HG03460 (cell line): ENCODE results near the gene SPRR4.
A peak's percentile ranks its signal among the peaks of the same experiment; 100 is the strongest.

Experiments used
- ATAC-seq: cut with Tn5 transposase; IDR thresholded peaks from one replicate; pipeline ENCODE4 v1.9.1; 2021; ENCODE audit not compliant: unreplicated experiment

The SPRR4 gene

GRCh38 chr1:152965853-152966252, 4.6 kb upstream of the SPRR4 start:
- no peak for ATAC-seq

GRCh38 chr1:152967201-152967600, 3.2 kb upstream of the SPRR4 start:
- no peak for ATAC-seq

GRCh38 chr1:152968248-152968647, 2.2 kb upstream of the SPRR4 start:
- peak; percentile 76 for ATAC-seq

- ATAC-seq: no peak
Measured at GRCh38 chr1:152969036-152969435, 1.4 kb upstream of the SPRR4 start.

GRCh38 chr1:152972196-152972886, 1.9 kb downstream of the SPRR4 start:
- ATAC-seq: no peak

- no peak for ATAC-seq
Measured at GRCh38 chr1:152976688-152977087, 6.2 kb downstream of the SPRR4 start.

GRCh38 chr1:152977614-152978013, 7.2 kb downstream of the SPRR4 start:
- no peak for ATAC-seq

- ATAC-seq: no peak
Measured at GRCh38 chr1:152980676-152981075, 10.2 kb downstream of the SPRR4 start.

GRCh38 chr1:152981146-152981871, 10.9 kb downstream of the SPRR4 start:
- no peak for ATAC-seq

- no peak for ATAC-seq
Measured at GRCh38 chr1:152982076-152982475, 11.6 kb downstream of the SPRR4 start.

GRCh38 chr1:152983234-152983633, 12.8 kb downstream of the SPRR4 start:
- ATAC-seq: no peak

GRCh38 chr1:152983743-152984142, 13.3 kb downstream of the SPRR4 start, which contains the start of gene SPRR1A:
SPRR1A (plus strand) TSS chr1:152984081; CDS start chr1:152985231, 1,150 bp downstream.
- no peak for ATAC-seq

GRCh38 chr1:152986578-152986977, 16.1 kb downstream of the SPRR4 start:
- no peak for ATAC-seq

- no peak for ATAC-seq
Measured at GRCh38 chr1:152993186-152993585, 22.7 kb downstream of the SPRR4 start.

GRCh38 chr1:152995842-152996241, 25.4 kb downstream of the SPRR4 start:
- no peak for ATAC-seq

GRCh38 chr1:152996633-152997400, 26.4 kb downstream of the SPRR4 start:
- ATAC-seq: no peak

- no peak for ATAC-seq
Measured at GRCh38 chr1:152997901-152998300, 27.5 kb downstream of the SPRR4 start.

GRCh38 chr1:152998476-152998875, 28.0 kb downstream of the SPRR4 start:
- ATAC-seq: no peak

GRCh38 chr1:152999818-153000217, 29.4 kb downstream of the SPRR4 start:
- ATAC-seq: no peak

- no peak for ATAC-seq
Measured at GRCh38 chr1:153000294-153000693, 29.8 kb downstream of the SPRR4 start.

GRCh38 chr1:153001382-153001781, 30.9 kb downstream of the SPRR4 start, which contains the start of gene SPRR3:
SPRR3 (plus strand) TSS chr1:153001749; CDS start chr1:153003021, 1,272 bp downstream.
- no peak for ATAC-seq
